MM.1S (cell line): ENCODE data around the gene ZDHHC12.

Experiments used
- CTCF ChIP-seq: fragments of 300-600 bp; sonication (generic); IDR thresholded peaks from 2 replicates; pipeline ENCODE4 v1.5.1; 2016; ENCODE audit warnings: antibody characterized with exemption, low read length, mixed read lengths
- EZH2 ChIP-seq: fragments of 300-600 bp; sonication (generic); optimal IDR thresholded peaks from 2 replicates; pipeline ENCODE3; 2017; ENCODE audit warnings: low read depth, mild to moderate bottlenecking, antibody characterized with exemption, low read length, mixed read lengths
- EZH2phosphoT487 ChIP-seq: fragments of 300-600 bp; sonication (generic); IDR thresholded peaks from 2 replicates; pipeline ENCODE4 v1.6.1; 2018; ENCODE audit warnings: antibody characterized with exemption, low read length

GRCh38 chr9:128722380-128723351 lies 1.3 kb downstream of the ZDHHC12 start:
- no peak for TF ChIP-seq EZH2
- TF ChIP-seq CTCF, result no peak
- no peak for TF ChIP-seq EZH2phosphoT487
